ENCODE results near the gene ADD1. TPM values are rescaled to one million over a fixed set of nuclear protein-coding genes. Genes with fewer than 3 reads are reported as not detected.

ADD1 gene
- total RNA-seq, 1 experiment from 2014 or later = 181 TPM

DNA sequence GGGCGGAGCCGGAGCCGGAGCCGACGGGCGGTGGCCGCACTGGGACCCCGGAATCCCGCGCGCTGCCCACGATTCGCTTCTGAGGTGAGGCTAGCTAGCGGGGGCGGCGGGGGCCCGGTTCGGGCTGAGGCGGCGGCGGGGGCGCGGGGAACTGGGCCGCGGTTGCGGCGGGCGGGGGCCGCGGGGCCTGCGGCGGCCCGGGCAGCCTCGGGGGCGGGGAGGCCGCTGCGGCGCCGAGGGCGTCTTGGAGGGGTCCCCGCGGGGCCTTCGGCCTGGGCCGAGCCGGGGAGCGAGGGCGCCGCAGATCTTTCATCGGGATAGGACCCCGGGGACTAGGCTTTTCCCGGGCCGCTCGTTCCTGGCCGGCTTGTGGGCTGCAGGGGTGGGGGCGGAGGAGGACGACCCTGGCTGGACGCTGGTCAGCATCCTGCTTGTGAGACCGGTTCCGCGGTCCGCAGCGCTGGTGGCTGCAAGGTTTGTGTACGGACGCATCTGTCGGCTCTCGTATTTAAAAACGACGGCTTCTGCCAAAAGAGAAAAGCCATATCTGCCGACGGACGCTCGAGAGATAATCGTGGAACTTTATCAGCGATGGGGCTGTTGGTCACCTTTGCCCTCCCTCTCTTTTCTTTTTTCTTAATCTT is 419 bp downstream of the ADD1 start:
- Histone ChIP-seq H3K4me3 (peak overlapping the region; percentile 87), H3K27me3 (ENCODE audit: insufficient read depth, low read depth) (no peaks in the 10 kb centered on the region), H3K9me2 (ENCODE audit: insufficient read depth) (no peaks in the 10 kb centered on the region), H3K4me1 (replicated peaks; ENCODE audit: insufficient read depth) (peaks cover 9% of the 10 kb centered on the region; the same call in 1 of the 2 replicates), H3K4me2 (peak overlapping the region; percentile 98), H3K36me3 (ENCODE audit: low read depth) (no peaks in the 10 kb centered on the region), H3K79me2 (ENCODE audit: low read depth) (peaks cover 37% of the 10 kb centered on the region), H4K20me1 (ENCODE audit: insufficient read depth) (peaks cover 3% of the 10 kb centered on the region; the same call in 1 of the 2 replicates), H3F3A (ENCODE audit: insufficient read depth, low read depth) (0 out of 2 replicates have a peak, but pooled peaks cover 4% of the 10 kb centered on the region), H2AFZ (0 out of 2 replicates have a peak overlapping the region, but pooled peaks have one; percentile 95), H3K9me3 (ENCODE audit: insufficient read depth, low read depth) (no peaks in the 10 kb centered on the region), H3K27ac (no peak overlapping the region)
- TF ChIP-seq, protein P1, sequence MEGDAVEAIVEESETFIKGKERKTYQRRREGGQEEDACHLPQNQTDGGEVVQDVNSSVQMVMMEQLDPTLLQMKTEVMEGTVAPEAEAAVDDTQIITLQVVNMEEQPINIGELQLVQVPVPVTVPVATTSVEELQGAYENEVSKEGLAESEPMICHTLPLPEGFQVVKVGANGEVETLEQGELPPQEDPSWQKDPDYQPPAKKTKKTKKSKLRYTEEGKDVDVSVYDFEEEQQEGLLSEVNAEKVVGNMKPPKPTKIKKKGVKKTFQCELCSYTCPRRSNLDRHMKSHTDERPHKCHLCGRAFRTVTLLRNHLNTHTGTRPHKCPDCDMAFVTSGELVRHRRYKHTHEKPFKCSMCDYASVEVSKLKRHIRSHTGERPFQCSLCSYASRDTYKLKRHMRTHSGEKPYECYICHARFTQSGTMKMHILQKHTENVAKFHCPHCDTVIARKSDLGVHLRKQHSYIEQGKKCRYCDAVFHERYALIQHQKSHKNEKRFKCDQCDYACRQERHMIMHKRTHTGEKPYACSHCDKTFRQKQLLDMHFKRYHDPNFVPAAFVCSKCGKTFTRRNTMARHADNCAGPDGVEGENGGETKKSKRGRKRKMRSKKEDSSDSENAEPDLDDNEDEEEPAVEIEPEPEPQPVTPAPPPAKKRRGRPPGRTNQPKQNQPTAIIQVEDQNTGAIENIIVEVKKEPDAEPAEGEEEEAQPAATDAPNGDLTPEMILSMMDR (conservative IDR thresholded peaks at IDR 0.05) = no peak
- no peak for TF ChIP-seq EZH2 (IDR thresholded peaks at IDR 0.05; ENCODE audit: low read depth)
- no TSS peak for BruUV-seq (replicated peaks)
- ChIA-PET CTCF (no interaction called here), POLR2A (ENCODE audit: unreplicated experiment) (no interaction called here)
- intact Hi-C loops (cut with micrococcal nuclease; ENCODE audit: unreplicated experiment) = loop anchor here (5.0 kb wide), 1 partner anchor 82 kb away; no protein-coding TSS in a partner anchor
- DNase-seq = peak; percentile 37 to 46

DNA sequence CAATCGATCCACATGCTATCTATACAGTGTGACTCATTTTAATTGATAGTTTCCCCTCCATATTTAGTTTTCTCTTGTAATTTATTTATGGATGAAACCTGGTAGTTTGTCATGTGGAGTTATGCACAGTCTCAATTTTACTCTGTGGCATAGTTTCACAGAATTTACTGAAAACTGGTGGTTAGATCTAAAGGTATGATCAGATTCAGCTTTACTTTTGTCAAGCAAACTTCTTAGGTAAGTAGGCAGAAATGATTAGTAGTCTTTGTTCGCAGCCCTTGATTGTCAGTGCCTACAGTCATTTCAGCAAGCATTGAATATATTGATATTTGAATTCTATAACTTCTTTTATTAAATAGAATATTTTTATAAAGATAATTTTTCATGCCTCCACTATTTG is 2.5 kb downstream of the ADD1 start:
- POLR2A ChIA-PET (ENCODE audit: unreplicated experiment) = no interaction called here
- no peak overlapping the region for H3K4me3 ChIP-seq
- CTCF ChIA-PET = no interaction called here
- no peak overlapping the region for H3K27ac ChIP-seq
- peaks cover 9% of the 10 kb centered on the region; the same call in 1 of the 2 replicates for H3K4me1 ChIP-seq (replicated peaks; ENCODE audit: insufficient read depth)
- H3F3A ChIP-seq (ENCODE audit: insufficient read depth, low read depth) = 0 out of 2 replicates have a peak, but pooled peaks cover 4% of the 10 kb centered on the region
- H3K9me3 ChIP-seq (ENCODE audit: insufficient read depth, low read depth) = no peaks in the 10 kb centered on the region
- no peak for DNase-seq
- no peaks in the 10 kb centered on the region for H3K9me2 ChIP-seq (ENCODE audit: insufficient read depth)
- intact Hi-C loops (cut with micrococcal nuclease; ENCODE audit: unreplicated experiment) = no loop called here
- no TSS peak for BruUV-seq (replicated peaks)
- no peaks in the 10 kb centered on the region for H3K36me3 ChIP-seq (ENCODE audit: low read depth)
- TF ChIP-seq EZH2 (IDR thresholded peaks at IDR 0.05; ENCODE audit: low read depth) = no peak
- TF ChIP-seq, protein P1 (conservative IDR thresholded peaks at IDR 0.05) = no peak
- peaks cover 51% of the 10 kb centered on the region for H3K79me2 ChIP-seq (ENCODE audit: low read depth)
- H4K20me1 ChIP-seq (ENCODE audit: insufficient read depth) = peaks cover 3% of the 10 kb centered on the region; the same call in 1 of the 2 replicates
- no peak overlapping the region for H2AFZ ChIP-seq
- H3K27me3 ChIP-seq (ENCODE audit: insufficient read depth, low read depth) = no peaks in the 10 kb centered on the region
- H3K4me2 ChIP-seq = peak overlapping the region; percentile 98

DNA sequence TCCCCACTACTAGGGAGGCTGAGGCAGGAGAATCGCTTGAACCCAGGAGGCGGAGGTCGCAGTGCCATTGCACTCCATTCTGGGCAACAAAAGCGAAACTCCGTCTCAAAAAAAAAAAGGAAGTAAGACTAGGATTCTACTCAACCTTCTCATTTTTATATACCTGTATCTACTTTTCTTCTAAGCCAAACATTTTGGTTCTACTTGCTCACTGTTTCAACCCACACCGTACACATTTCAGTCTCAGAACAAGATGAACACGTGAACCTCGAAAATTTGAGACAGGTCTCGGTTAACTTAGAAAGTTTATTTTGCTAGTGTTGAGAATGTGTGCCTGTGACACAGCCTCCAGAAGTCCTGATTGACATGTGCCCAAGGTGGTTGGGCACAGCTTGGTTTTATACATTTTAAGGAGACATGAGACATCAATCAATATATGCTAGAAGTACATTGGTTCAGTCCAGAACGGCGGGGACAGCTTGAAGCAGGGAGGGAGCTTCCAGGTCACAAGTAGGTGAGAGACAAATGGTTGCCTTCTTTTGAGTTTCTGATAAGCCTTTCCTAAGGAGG is 3.7 kb downstream of the ADD1 start:
- CTCF ChIA-PET = no interaction called here
- Histone ChIP-seq H3F3A (ENCODE audit: insufficient read depth, low read depth) (0 out of 2 replicates have a peak, but pooled peaks cover 4% of the 10 kb centered on the region), H2AFZ (no peak overlapping the region), H4K20me1 (ENCODE audit: insufficient read depth) (peaks cover 3% of the 10 kb centered on the region; the same call in 1 of the 2 replicates), H3K4me1 (replicated peaks; ENCODE audit: insufficient read depth) (peaks cover 9% of the 10 kb centered on the region; the same call in 1 of the 2 replicates), H3K9me2 (ENCODE audit: insufficient read depth) (no peaks in the 10 kb centered on the region), H3K4me3 (no peak overlapping the region), H3K27me3 (ENCODE audit: insufficient read depth, low read depth) (no peaks in the 10 kb centered on the region), H3K27ac (no peak overlapping the region), H3K79me2 (ENCODE audit: low read depth) (peaks cover 51% of the 10 kb centered on the region), H3K9me3 (ENCODE audit: insufficient read depth, low read depth) (no peaks in the 10 kb centered on the region), H3K4me2 (no peak overlapping the region), H3K36me3 (ENCODE audit: low read depth) (no peaks in the 10 kb centered on the region)
- POLR2A ChIA-PET (ENCODE audit: unreplicated experiment) = interaction anchor here (0.6 kb wide), 1 partner anchor 96 kb away, joined by 4 read pairs; no protein-coding TSS in a partner anchor
- no peak for TF ChIP-seq EZH2 (IDR thresholded peaks at IDR 0.05; ENCODE audit: low read depth)
- TF ChIP-seq, protein P1 (conservative IDR thresholded peaks at IDR 0.05) = no peak
- no TSS peak for BruUV-seq (replicated peaks)
- DNase-seq = no peak
- intact Hi-C loops (cut with micrococcal nuclease; ENCODE audit: unreplicated experiment) = no loop called here
